Measurements from ENCODE around the gene ACVR2B.

GRCh38 chr3:38521391-38521987, 67.8 kb downstream of the ACVR2B start:
- TF ChIP-seq CTCF (conservative IDR thresholded peaks at IDR 0.05 in 1 of 2, IDR thresholded peaks at IDR 0.05 in 1 of 2; ENCODE audit: extremely low read depth in 1 of 2, insufficient read depth in 1 of 2, low read depth in 1 of 2, low read length in 2 of 2) (peak; percentile 81 to 90), EZH2 (IDR thresholded peaks at IDR 0.05; ENCODE audit: borderline replicate concordance, low read length) (no peak)

All from mammary epithelial cell (primary cell).